ENCODE measurements around the gene ADAMTS12. TPM values are rescaled to one million over a fixed set of nuclear protein-coding genes. Genes with fewer than 3 reads are reported as not detected.

Gene ADAMTS12
- total RNA-seq, 1 donor from 2014 or later: not detected

- intact Hi-C loops (cut with micrococcal nuclease): no loop called here
These were observed 122.6 kb downstream of the ADAMTS12 start for GRCh38 chr5:33769196-33769595.

- intact Hi-C loops (cut with micrococcal nuclease): no loop called here
These were observed 125.8 kb downstream of the ADAMTS12 start for GRCh38 chr5:33766023-33766422.

- intact Hi-C loops (cut with micrococcal nuclease): no loop called here
These were observed 127.0 kb downstream of the ADAMTS12 start for GRCh38 chr5:33764786-33765185.

GRCh38 chr5:33763435-33763834, 128.4 kb downstream of the ADAMTS12 start:
- intact Hi-C loops (cut with micrococcal nuclease): no loop called here

GRCh38 chr5:33762859-33763258, 128.9 kb downstream of the ADAMTS12 start:
- intact Hi-C loops (cut with micrococcal nuclease): no loop called here

GRCh38 chr5:33761139-33761538, 130.7 kb downstream of the ADAMTS12 start:
- intact Hi-C loops (cut with micrococcal nuclease): no loop called here

GRCh38 chr5:33758737-33759136, 133.1 kb downstream of the ADAMTS12 start:
- intact Hi-C loops (cut with micrococcal nuclease): no loop called here

- intact Hi-C loops (cut with micrococcal nuclease): no loop called here
These were observed 135.3 kb downstream of the ADAMTS12 start for GRCh38 chr5:33756491-33756890.

- intact Hi-C loops (cut with micrococcal nuclease): no loop called here
These were observed 136.6 kb downstream of the ADAMTS12 start for GRCh38 chr5:33755231-33755630.

GRCh38 chr5:33753704-33754103, 138.1 kb downstream of the ADAMTS12 start:
- intact Hi-C loops (cut with micrococcal nuclease): no loop called here

GRCh38 chr5:33748754-33749153, 143.0 kb downstream of the ADAMTS12 start:
- intact Hi-C loops (cut with micrococcal nuclease): no loop called here

GRCh38 chr5:33745101-33745770, 146.6 kb downstream of the ADAMTS12 start:
- intact Hi-C loops (cut with micrococcal nuclease): no loop called here

GRCh38 chr5:33743099-33743498, 148.7 kb downstream of the ADAMTS12 start:
- intact Hi-C loops (cut with micrococcal nuclease): no loop called here

GRCh38 chr5:33742181-33742580, 149.6 kb downstream of the ADAMTS12 start:
- intact Hi-C loops (cut with micrococcal nuclease): no loop called here

GRCh38 chr5:33738967-33739366, 152.8 kb downstream of the ADAMTS12 start:
- intact Hi-C loops (cut with micrococcal nuclease): no loop called here

- intact Hi-C loops (cut with micrococcal nuclease): no loop called here
These were observed 153.7 kb downstream of the ADAMTS12 start for GRCh38 chr5:33738097-33738496.

- intact Hi-C loops (cut with micrococcal nuclease): no loop called here
These were observed 154.1 kb downstream of the ADAMTS12 start for GRCh38 chr5:33737697-33738096.

- intact Hi-C loops (cut with micrococcal nuclease): no loop called here
These were observed 154.5 kb downstream of the ADAMTS12 start for GRCh38 chr5:33737284-33737683.

GRCh38 chr5:33736510-33736909, 155.3 kb downstream of the ADAMTS12 start:
- intact Hi-C loops (cut with micrococcal nuclease): no loop called here

GRCh38 chr5:33735072-33735471, 156.7 kb downstream of the ADAMTS12 start:
- intact Hi-C loops (cut with micrococcal nuclease): no loop called here

GRCh38 chr5:33734537-33734936, 157.3 kb downstream of the ADAMTS12 start:
- intact Hi-C loops (cut with micrococcal nuclease): no loop called here

GRCh38 chr5:33733225-33733624, 158.6 kb downstream of the ADAMTS12 start:
- intact Hi-C loops (cut with micrococcal nuclease): no loop called here

GRCh38 chr5:33726422-33727165, 165.2 kb downstream of the ADAMTS12 start:
- intact Hi-C loops (cut with micrococcal nuclease): no loop called here
